Activated CD4-positive, CD25-positive, alpha-beta regulatory T cell (primary cell): ENCODE results near the gene TRA2B.

ENCODE experiments used
- DNase-seq, 4 experiments: peaks; one replicate each; lab custom pipeline; 2025; lab: John Stamatoyannopoulos, UW

The TRA2B gene

DNA sequence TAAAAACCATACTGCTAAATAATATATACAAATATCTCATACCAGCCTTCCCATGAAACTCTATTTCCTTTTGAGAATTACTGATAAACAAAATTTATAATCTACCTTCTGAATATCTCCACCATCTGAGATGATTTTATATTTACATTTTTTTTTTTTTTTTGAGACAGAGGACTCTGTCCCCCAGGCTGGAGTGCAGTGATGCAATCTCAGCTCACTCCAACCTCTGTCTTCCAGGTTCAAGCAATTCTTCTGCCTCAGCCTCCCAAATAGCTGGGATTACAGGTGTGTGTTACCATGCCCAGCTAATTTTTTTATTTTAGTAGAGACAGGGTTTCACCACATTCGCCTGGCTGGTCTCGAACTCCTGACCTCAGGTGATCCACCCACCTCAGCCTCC, 70.2 kb downstream of the TRA2B start:
- DNase-seq: no peak

GRCh38 chr3:185866995-185867394, 70.8 kb downstream of the TRA2B start:
- no peak for DNase-seq

DNA sequence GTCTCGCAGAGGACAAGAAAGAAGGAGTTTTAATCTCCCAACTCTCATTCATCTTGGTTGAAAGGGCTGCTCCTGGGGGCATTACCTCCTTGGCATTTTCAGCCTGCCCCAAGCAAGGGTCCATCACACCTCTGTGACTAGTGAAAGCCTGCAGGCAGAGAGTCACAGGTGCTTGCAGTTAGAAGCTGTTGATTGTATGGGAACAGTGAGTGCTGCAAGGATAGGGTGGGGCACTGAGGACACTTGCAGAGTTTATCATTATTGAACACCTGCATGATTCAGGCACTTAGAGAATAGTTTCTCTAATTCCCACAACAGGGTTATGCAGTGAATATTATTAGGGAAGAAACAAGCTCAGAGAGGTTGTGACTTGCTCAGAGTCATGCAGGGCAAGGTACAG, 71.3 kb downstream of the TRA2B start:
- no peak for DNase-seq
